Stomach (tissue), 9 donors: ENCODE results near the gene NOSTRIN. TPM values are rescaled to one million over a fixed set of nuclear protein-coding genes. Genes with fewer than 3 reads are reported as not detected.

ENCODE experiments used
- DNase-seq, 2 donors: peaks; one replicate each; pipeline versions ENCODE4 v3.0.0 to v3.0.0-alpha.2; 2013 to 2019
- H3K27ac ChIP-seq, 5 donors: fragments of 200-600 bp in 4 of 5; sonication (generic) in 4 of 5; one replicate each; pipeline ENCODE4 v1.5.1; 2013 to 2019; ENCODE audit warnings: mild to moderate bottlenecking in 1 of 5, moderate library complexity in 1 of 5
- H3K27me3 ChIP-seq, 3 donors: fragments of 200-600 bp; sonication (generic); one replicate each; pipeline ENCODE4 v1.5.1; 2017 to 2019; ENCODE audit warnings: mixed run types in 1 of 3
- H3K36me3 ChIP-seq, 4 donors: fragments of 200-600 bp; sonication (generic); 1 replicate in 3 of 4; 2 replicates in 1 of 4; pipeline ENCODE4 v1.5.1; 2016 to 2019
- H3K4me1 ChIP-seq, 4 donors: fragments of 200-600 bp; sonication (generic); one replicate each; pipeline ENCODE4 v1.5.1; 2016 to 2019
- H3K4me3 ChIP-seq, 4 donors: fragments of 200-600 bp; sonication (generic) in 3 of 4; one replicate each; pipeline ENCODE4 v1.5.1; 2016 to 2019; ENCODE audit warnings: mild to moderate bottlenecking in 1 of 4
- H3K9me3 ChIP-seq, 4 donors: fragments of 200-600 bp; sonication (generic); one replicate each; pipeline ENCODE4 v1.5.1; 2016 to 2019
- CTCF ChIP-seq, 7 experiments: fragments of 450-650 bp in 4 of 7; fragments of 200-600 bp in 3 of 7; sonication (generic) in 3 of 7; IDR thresholded peaks; one replicate each; pipeline ENCODE4 v1.5.1; 2016 to 2019; ENCODE audit warnings: antibody characterized with exemption in 7 of 7, control low read depth in 2 of 7, mild to moderate bottlenecking in 1 of 7
- EP300 ChIP-seq: sonication (generic); formaldehyde crosslinking; IDR thresholded peaks from one replicate; pipeline ENCODE4 v1.6.1; 2017; ENCODE audit warnings: antibody characterized with exemption
- POLR2A ChIP-seq, 4 donors: fragments of 450-650 bp; IDR thresholded peaks; one replicate each; pipeline ENCODE4 v1.6.1; 2016; ENCODE audit warnings: antibody characterized with exemption in 4 of 4, control low read depth in 2 of 4, mild to moderate bottlenecking in 1 of 4, moderate library complexity in 1 of 4
- POLR2AphosphoS5 ChIP-seq, 3 donors: sonication (generic); formaldehyde crosslinking; IDR thresholded peaks; one replicate each; pipeline ENCODE4 v1.6.1; 2016; ENCODE audit warnings: antibody characterized with exemption in 3 of 3
- WGBS, 5 donors: extraction: QIAGEN DNeasy Blood & Tissue Kit in 3 of 5; methylation state at CpG; one replicate each; pipeline versions ENCODE4 v1.1.5 to v1.1.7; 2013 to 2018; 5-methylcytosine and 5-hydroxymethylcytosine counted together
- intact Hi-C: fragments of 100-400 bp; cut with DNase I; formaldehyde crosslinking; loops from one replicate; pipeline ENCODE4 v1.15.1; 2023; ENCODE audit warnings: low total_unique reads
- polyA plus RNA-seq, 3 donors: library from polyadenylated mRNA; stranded (reverse); fragments of 200-250 nt; gene quantifications; one replicate each; pipeline ENCODE4 v1.2.3, GENCODE V29; 2013
- total RNA-seq, 5 donors: library from RNA; depleted of rRNA; stranded (reverse); fragments of >200 nt; gene quantifications; one replicate each; pipeline versions ENCODE4 v1.1.0 to v1.2.3, GENCODE V29; 2014 to 2016
- donor health status: healthy with polysubstance abuse.
- donor health status: Bipolar disorder and iron deficiency.
- donor health status: healthy.

Gene NOSTRIN
- total and polyA plus RNA-seq, 8 donors: 13.3 to 117 (median 49.4) TPM

DNA sequence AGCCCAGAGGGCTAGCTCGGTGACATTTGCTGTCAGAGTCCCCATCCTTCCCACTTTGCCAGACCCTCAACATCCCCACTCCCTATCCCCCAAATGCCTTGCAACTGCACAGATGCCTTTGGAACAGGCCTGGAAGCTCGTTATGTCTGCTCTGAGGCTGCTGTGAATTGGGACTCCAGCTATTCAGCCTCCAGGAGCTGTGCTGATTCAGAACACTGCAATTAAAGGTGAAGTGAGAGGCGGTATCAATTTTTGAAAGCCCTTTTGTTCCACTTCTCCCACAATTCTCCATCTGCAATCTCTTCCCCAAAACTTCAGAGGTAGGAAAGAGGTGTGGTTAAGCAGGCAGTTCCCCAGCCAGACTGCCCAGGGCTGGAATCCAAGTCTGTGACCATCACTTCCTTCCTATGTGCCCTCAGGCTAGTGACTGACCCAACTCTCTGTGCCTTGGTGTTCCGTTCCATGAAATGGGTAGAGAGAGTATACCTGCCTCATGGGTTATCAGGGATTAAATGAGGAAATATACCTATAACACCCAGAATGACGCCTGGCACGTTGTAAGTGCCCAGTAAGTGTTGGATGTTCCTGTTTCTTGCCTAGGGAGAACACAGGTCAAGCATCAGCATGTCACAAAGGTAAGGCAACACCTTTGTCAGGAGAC is 17.5 kb downstream of the NOSTRIN start:
- intact Hi-C loops: no loop called here
- TF ChIP-seq POLR2AphosphoS5 (IDR thresholded peaks at IDR 0.05): no peak
- no peak for TF ChIP-seq POLR2A (IDR thresholded peaks at IDR 0.05)
- TF ChIP-seq EP300: no peak
- no peak for TF ChIP-seq CTCF (IDR thresholded peaks at IDR 0.05)
- no peak overlapping the region for H3K27ac ChIP-seq
- H3K36me3 ChIP-seq: peaks cover 0 to 16% (median 6%) of the 10 kb centered on the region in 4 donors
- H3K27me3 ChIP-seq: no peaks in the 10 kb centered on the region
- peaks cover 0 to 9% (median 2%) of the 10 kb centered on the region in 4 donors for H3K4me1 ChIP-seq
- no peaks in the 10 kb centered on the region for H3K9me3 ChIP-seq
- no peak for DNase-seq
- no peak overlapping the region for H3K4me3 ChIP-seq
- 81 to 91% (median 87%) methylated on average over 6 of the region's 6 CpGs for WGBS, 5 donors

- TF ChIP-seq POLR2AphosphoS5 (IDR thresholded peaks at IDR 0.05) (no peak), CTCF (IDR thresholded peaks at IDR 0.05) (no peak), EP300 (no peak), POLR2A (IDR thresholded peaks at IDR 0.05) (no peak)
These were observed 19.1 kb downstream of the NOSTRIN start for GRCh38 chr2:168821577-168821976.

DNA sequence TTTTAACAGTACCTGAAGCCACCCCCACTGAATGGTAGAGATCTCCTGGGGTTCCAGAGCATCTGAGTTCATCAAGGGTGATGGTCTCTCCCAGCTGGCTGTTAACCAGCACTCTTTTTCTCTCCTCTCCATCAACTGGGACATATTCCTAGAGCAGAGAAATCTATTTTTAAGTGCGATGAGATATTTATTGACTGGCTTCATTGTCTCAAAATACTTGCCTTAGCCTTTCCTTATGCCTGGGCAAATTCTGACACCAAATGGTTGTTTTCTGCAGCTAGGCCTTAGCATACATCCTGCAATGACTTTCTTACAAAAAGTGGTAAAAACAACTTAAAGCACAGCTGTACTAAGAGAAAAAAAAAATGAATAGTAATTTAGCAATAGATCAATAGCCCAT is 19.6 kb downstream of the NOSTRIN start:
- TF ChIP-seq POLR2AphosphoS5 (IDR thresholded peaks at IDR 0.05) (no peak), CTCF (IDR thresholded peaks at IDR 0.05) (no peak), EP300 (no peak), POLR2A (IDR thresholded peaks at IDR 0.05) (no peak)
- 88 to 96% (median 96%) methylated on average over 1 of the region's 1 CpG for WGBS, 5 donors
- no peak overlapping the region for H3K27ac ChIP-seq
- intact Hi-C loops: no loop called here
- peaks cover 0 to 20% (median 10%) of the 10 kb centered on the region in 4 donors for H3K36me3 ChIP-seq
- DNase-seq: no peak
- no peaks in the 10 kb centered on the region for H3K4me1 ChIP-seq
- no peaks in the 10 kb centered on the region for H3K27me3 ChIP-seq
- no peak overlapping the region for H3K4me3 ChIP-seq
- H3K9me3 ChIP-seq: no peaks in the 10 kb centered on the region

More at GRCh38 chr2:168821577-168821976, 19.1 kb downstream of the NOSTRIN start:
- H3K36me3 ChIP-seq: peaks cover 0 to 16% (median 8%) of the 10 kb centered on the region in 4 donors
- no peaks in the 10 kb centered on the region for H3K9me3 ChIP-seq
- intact Hi-C loops: no loop called here
- no peaks in the 10 kb centered on the region for H3K27me3 ChIP-seq
- H3K4me3 ChIP-seq: no peak overlapping the region
- DNase-seq: no peak
- WGBS, 5 donors: 88 to 97% (median 88%) methylated on average over 8 of the region's 8 CpGs
- no peaks in the 10 kb centered on the region for H3K4me1 ChIP-seq
- no peak overlapping the region for H3K27ac ChIP-seq

DNA sequence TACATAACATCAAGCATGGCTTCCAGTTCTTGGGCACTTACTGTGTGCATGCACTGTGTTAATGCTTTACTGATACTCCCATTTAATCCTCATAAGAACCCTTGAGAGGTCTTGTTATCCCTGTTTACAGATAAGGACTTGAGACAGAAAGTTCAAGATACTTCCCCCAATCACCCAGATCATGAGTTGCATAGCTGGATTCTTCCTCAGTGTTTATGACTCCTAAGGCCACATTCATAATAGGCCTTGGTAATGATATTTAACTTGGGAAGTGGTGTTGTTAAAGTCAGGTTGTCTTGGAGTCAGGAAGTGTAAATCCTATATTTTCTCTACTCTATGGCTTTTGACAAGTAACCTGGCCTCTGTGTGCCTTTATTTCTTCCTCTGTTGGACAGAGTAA is 22.7 kb downstream of the NOSTRIN start:
- intact Hi-C loops: no loop called here

More for the DNA sequence above, 22.7 kb downstream of the NOSTRIN start:
- H3K36me3 ChIP-seq: peaks cover 0 to 41% (median 19%) of the 10 kb centered on the region in 4 donors
- no peak overlapping the region for H3K4me3 ChIP-seq
- H3K4me1 ChIP-seq: no peaks in the 10 kb centered on the region
- no peaks in the 10 kb centered on the region for H3K9me3 ChIP-seq
- H3K27me3 ChIP-seq: no peaks in the 10 kb centered on the region
- TF ChIP-seq POLR2AphosphoS5 (IDR thresholded peaks at IDR 0.05): no peak
- no peak for TF ChIP-seq POLR2A (IDR thresholded peaks at IDR 0.05)
- TF ChIP-seq CTCF (IDR thresholded peaks at IDR 0.05): no peak
- TF ChIP-seq EP300: no peak
- DNase-seq: no peak
- H3K27ac ChIP-seq: no peak overlapping the region
